ENCODE data around the gene LRMDA.

GRCh38 chr10:75528392-75528791 lies 97.0 kb downstream of the LRMDA start:
- TF ChIP-seq POLR2A (IDR thresholded peaks at IDR 0.05) (no peak), CTCF (IDR thresholded peaks at IDR 0.05) (no peak)
